Stimulated activated CD8-positive, alpha-beta memory T cell treated with anti-CD3 and anti-CD28 coated beads, Interleukin-12 subunit alpha, Interleukin-12 subunit beta, amount 100 ng/mL, for 24 hours (primary cell): ENCODE measurements around the gene COX7B2.

ENCODE experiments used
- DNase-seq: peaks from one replicate; pipeline ENCODE4 v3.0.0-alpha.2; 2020; ENCODE audit errors: extremely low read depth

COX7B2 gene

GRCh38 chr4:46889410-46889809 is 19.6 kb downstream of the COX7B2 start:
- no peak for DNase-seq

DNA sequence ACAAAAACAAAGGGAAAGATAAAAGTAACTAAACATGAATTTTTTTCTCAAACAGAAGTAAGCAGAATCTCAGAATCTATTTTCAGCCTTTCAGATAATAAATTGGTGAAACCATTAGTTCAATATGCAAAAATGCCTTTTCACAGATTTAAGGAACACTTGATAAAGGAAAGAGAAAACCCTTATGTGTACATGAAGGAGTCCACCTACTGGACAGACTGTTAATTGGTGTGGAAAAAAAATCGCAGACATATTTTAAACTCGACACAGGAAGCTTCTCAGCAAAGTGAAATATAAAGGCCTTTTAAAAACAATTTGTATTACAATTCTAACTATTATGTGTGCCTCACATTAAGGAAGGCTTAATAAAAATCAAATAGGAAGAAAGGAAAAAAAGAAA is 22.3 kb downstream of the COX7B2 start:
- no peak for DNase-seq

DNA sequence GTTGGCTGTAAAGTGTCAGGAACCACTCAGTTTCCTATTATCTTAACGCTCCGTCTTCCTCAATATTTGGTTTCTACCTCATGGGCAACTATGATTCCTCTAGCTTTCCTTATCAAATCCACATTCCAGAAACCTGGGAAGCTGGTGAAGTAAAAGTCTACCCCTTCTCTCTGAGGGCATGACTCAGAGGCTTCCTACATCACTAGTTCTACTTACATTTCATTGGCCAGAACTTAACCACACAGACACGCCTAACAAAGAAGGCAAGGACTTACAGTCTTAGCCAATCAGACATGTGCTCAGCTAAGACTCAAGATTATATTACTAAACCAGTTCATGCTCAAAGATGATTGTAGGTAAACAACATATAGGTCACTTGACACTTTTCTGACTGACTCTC is 30.4 kb downstream of the COX7B2 start:
- no peak for DNase-seq

DNA sequence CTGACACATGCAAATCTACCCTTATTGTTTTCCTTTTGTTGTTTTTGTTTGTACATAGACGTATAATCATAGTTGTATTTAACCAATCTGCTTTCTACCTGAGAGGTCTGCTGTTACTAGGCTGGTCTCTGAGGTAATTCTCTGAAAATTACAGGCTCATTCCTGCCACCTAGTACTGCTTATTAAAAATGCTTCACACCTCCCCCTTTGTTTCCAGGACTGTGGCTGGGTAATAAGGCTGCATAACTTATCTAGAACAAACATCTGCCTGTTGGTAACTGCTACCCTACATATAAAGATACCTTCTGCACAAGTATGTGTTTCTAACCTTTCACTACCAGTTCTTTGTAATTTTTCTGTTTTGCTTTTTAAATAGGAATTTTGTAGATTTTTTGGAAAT is 34.2 kb downstream of the COX7B2 start:
- DNase-seq, result no peak

DNA sequence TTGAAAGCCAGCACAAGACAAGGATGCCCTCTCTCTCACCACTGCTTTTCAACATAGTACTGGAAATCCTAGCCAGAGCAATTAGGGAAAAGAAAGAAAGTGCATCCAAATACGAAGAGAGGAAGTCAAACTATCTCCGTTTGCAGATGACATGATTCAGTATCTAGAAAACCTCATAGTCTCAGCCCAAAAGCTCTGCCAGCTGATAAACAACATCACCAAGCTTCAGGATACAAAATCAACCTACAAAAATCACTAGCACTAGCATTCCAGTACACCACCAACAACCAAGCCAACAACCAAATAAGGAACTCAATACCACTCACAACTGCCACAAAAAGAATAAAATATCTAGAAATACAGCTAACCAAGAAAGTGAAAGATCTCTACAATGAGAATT is 38.6 kb downstream of the COX7B2 start:
- DNase-seq, result no peak

GRCh38 chr4:46856333-46856732 is 52.7 kb downstream of the COX7B2 start:
- no peak for DNase-seq

- no peak for DNase-seq
Measured at GRCh38 chr4:46852800-46853199, 56.2 kb downstream of the COX7B2 start.

DNA sequence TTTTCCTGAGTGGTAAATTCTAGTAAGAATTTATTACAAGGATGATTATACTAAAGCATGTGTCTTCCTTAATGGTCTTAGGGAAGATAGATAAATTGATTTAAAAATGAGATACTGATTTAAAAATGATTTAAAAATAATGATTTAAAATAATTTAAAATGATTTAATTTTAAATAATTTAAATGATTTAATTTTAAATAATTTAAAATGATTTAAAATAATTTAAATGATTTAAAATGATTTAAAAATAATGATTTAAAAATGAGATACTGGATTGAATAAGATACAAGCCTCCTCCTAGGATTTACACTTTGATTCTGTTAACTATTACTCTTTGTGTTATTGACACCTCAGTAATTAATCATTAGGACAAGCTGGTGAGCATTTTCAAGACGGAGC is 59.0 kb downstream of the COX7B2 start:
- no peak for DNase-seq

- no peak for DNase-seq
Measured at GRCh38 chr4:46844325-46844917, 64.6 kb downstream of the COX7B2 start.

DNA sequence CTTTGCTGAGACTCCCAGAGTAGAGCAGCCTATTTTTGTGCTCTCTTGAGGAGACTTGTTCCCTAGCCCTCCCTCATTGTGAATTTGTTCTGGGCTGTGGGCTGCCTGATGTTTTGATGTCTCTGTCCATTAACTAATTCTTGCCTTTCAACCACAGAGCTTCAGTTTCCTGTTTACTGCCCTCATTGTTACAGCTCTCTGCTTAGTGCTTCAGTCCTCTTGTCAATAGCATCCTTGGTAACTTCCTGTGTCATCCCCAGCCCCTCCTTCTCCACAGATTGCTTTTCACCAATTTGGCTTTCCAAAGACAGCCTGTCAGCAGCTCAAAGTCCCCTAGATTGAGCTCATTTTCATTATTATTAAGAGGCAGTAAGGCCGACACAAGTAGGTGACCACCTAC is 69.9 kb downstream of the COX7B2 start:
- DNase-seq, result no peak

DNA sequence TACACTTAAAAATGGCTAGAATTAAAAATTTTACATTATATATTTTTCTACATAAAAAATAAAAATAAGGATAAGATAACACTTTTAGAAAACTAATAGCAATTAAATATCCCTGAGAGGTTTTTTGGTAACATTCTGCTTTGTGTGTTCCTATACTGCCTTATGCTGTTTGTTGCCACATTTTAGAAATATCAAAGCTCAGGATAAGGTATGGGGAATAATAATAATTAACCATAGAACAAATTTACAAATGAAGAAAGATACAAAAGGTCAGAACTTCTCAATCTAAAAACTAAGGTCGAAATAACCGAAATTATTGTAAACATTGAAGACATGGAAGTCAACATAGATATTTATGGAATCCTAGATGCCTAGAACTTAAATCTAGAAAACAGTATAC is 71.4 kb downstream of the COX7B2 start:
- DNase-seq, result no peak

DNA sequence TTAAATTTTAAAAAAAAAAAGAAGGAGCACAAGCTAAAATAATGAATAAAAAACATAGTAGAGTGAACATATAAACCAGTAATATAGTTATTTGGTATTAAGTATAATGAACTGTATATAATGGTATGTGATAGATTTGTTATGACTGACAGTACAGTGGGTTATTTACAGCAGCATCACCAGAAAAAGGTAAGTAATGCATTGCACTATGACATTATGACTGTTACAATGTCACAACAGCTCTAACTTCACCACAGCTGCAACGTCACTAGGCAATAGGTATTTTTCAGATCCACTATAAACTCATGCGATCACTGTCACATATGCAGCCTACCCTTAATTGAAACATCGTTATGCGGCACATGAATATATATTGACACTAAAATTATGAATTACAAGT is 72.5 kb downstream of the COX7B2 start:
- no peak for DNase-seq

DNA sequence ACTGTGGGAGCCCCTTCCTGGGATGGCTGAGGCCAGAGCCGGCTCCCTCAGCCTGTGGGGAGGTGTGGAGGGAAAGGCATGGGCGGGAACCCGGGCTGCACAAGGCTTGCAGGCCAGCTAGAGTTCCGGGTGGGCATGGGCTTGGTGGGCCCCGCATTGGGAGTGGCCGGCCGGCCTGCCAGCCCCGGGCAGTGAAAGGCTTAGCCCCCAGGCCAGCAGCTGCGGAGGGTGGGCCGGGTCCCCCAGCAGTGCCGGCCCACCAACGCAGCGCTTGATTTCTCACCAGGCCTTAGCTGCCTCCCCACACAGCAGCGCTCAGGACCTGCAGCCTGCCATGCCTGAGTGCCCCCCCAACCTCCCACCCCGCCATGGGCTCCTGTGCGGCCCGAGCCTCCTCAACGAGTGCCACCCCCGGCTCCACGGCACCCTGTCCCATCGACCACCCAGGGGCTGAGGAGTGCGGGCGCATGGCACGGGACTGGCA is 78.0 kb downstream of the COX7B2 start:
- DNase-seq, result no peak

DNA sequence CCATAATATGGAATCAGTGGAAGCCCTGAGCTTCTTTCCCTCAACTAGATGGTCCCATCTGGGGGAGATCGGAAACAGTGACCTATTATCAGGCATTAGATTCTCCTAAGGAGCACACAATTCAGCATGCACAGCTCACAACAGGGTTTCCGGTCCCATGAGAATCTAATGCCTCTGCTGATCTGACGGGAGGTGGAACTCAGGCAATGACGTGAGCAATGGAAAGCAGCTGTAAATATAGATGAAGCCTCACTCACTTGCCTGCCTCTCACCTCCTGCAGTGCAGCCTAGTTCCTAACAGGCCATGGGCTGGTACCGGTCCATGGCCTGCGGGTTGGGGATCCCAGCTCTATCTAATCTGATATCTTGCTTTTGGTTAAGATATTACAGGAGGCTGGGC is 88.9 kb downstream of the COX7B2 start:
- no peak for DNase-seq

DNA sequence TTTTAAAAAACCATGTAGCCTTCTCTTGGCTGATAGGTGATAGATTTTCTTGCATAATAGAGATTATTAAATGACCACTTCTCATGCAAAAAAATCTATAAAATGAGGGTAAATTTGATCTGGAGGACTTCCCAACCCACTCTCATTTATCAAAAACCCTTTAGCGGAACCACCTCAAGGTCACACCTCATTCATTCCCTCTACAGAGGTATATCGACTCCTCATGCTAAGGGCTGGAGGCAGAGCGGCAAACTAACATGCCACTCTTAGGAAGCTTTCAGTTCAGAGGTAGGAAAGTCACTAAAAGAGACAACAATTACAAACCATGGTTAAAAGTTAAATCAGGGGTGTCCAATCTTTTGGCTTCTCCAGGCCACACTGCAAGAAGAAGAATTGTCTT is 90.0 kb downstream of the COX7B2 start:
- no peak for DNase-seq

- DNase-seq, result no peak
Measured at GRCh38 chr4:46818604-46819003, 90.4 kb downstream of the COX7B2 start.

- DNase-seq, result no peak
Measured at GRCh38 chr4:46817806-46818205, 91.2 kb downstream of the COX7B2 start.

DNA sequence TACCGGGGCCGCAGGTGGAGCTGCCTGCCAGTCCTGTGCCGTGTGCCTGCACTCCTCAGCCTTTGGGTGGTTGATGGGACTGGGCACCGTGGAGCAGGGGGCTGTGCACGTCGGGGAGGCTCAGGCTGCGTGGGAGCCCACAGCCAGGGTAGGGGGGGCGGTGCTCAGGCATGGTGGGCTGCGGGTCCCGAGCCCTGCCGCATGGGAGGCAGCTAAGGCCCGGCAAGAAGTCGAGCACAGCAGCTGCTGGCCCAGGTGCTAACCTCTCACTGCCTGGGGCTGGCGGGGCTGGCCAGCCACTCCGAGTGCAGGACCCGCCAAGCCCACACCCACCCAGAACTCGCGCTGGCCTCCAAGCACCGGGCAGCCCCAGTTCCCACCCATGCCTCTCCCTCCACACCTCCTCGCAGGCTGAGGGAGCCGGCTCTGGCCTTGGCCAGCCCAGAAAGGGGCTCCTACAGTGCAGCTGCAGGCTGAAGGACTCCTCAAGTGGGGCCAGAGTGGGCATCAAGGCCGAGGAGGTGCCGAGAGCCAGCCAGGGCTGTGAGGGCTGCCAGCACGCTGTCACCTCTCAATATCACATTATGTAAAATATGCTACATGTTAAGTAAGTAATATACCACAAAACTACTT is 104.1 kb downstream of the COX7B2 start:
- no peak for DNase-seq

GRCh38 chr4:46793036-46793435 is 116.0 kb downstream of the COX7B2 start:
- no peak for DNase-seq

GRCh38 chr4:46781434-46782092 is 127.5 kb downstream of the COX7B2 start:
- no peak for DNase-seq

GRCh38 chr4:46765465-46765864 is 143.6 kb downstream of the COX7B2 start:
- no peak for DNase-seq

DNA sequence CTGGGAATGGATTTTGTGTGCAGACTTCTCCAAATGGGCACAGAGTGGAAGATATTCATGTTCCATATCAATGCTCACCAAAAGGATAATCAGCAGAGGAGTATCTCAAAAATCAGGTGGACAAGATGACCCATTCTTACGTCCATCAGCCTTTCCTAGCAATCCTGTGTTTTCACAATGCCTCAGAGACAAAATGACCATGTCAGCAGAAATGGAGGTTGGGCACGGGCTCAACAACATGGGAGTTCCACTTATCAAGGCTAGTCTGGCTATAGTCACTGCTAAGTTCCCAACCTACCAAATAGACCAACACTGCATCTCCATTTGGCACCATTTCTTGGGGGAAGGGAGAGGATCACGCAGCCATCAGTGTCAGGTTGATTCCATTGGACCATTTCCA is 179.0 kb downstream of the COX7B2 start:
- DNase-seq, result no peak

DNA sequence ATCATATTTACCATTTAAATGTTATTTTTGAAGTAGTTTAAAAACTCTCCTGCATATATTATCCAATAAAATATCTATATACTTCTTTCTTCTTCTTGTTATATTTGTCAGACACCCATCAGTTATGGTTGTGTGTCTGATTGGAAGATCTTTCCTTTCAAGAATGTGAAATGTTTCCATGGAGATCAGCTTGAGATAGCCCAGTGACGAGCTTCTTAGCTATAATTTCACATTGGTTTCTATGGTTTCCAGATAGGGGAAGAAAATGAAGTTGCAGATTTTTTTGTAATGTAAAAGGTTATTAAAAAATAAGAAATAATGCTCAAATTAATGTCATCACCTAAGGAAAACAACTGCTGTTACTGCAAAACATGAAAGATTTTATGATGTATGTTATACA is 189.0 kb downstream of the COX7B2 start:
- DNase-seq, result no peak
